NCI-H774 (cell line): ENCODE data around the gene UGT1A1.

Source experiments
- DNase-seq: peaks from one replicate; lab custom pipeline; 2025; lab: John Stamatoyannopoulos, UW

UGT1A1 gene

GRCh38 chr2:233798335-233799086 is 38.4 kb downstream of the UGT1A1 start:
- no peak for DNase-seq

- DNase-seq, result no peak
These were observed 39.1 kb downstream of the UGT1A1 start for GRCh38 chr2:233799087-233799665.

- no peak for DNase-seq
These were observed 39.6 kb downstream of the UGT1A1 start for GRCh38 chr2:233799716-233800115.

GRCh38 chr2:233800208-233800607 is 40.1 kb downstream of the UGT1A1 start:
- no peak for DNase-seq

GRCh38 chr2:233801357-233802131 is 41.5 kb downstream of the UGT1A1 start:
- DNase-seq, result no peak

- no peak for DNase-seq
These were observed 42.2 kb downstream of the UGT1A1 start for GRCh38 chr2:233802132-233802815.

GRCh38 chr2:233803292-233803911 is 43.3 kb downstream of the UGT1A1 start:
- DNase-seq, result no peak

GRCh38 chr2:233803994-233804393 is 43.9 kb downstream of the UGT1A1 start:
- no peak for DNase-seq

GRCh38 chr2:233807215-233807865 is 47.3 kb downstream of the UGT1A1 start:
- no peak for DNase-seq

- DNase-seq, result no peak
These were observed 48.2 kb downstream of the UGT1A1 start for GRCh38 chr2:233807966-233808935.

GRCh38 chr2:233810385-233810784 is 50.3 kb downstream of the UGT1A1 start:
- DNase-seq, result no peak

- DNase-seq, result no peak
These were observed 51.0 kb downstream of the UGT1A1 start for GRCh38 chr2:233811087-233811486.

GRCh38 chr2:233811732-233812131 is 51.7 kb downstream of the UGT1A1 start:
- no peak for DNase-seq

GRCh38 chr2:233813236-233814055 is 53.4 kb downstream of the UGT1A1 start:
- no peak for DNase-seq

- DNase-seq, result no peak
These were observed 54.2 kb downstream of the UGT1A1 start for GRCh38 chr2:233814056-233814835.

GRCh38 chr2:233815861-233816260 is 55.8 kb downstream of the UGT1A1 start:
- DNase-seq, result no peak

- no peak for DNase-seq
These were observed 56.3 kb downstream of the UGT1A1 start for GRCh38 chr2:233816334-233816733.

GRCh38 chr2:233816771-233817170 is 56.7 kb downstream of the UGT1A1 start:
- DNase-seq, result no peak
